MCF 10A (cell line): Measurements from ENCODE around the gene AKAP13. TPM values are rescaled to one million over a fixed set of nuclear protein-coding genes. Genes with fewer than 3 reads are reported as not detected.

Experiments
- BruUV-seq: library from RNA; stranded (reverse); fragments of 400-500 nt; replicated peaks from 2 replicates; lab custom pipeline; 2021; lab: Mats Ljungman, UMichigan
- CTCF ChIA-PET: fragments of 300-600 bp; sonication (Branson Sonifier 250); formaldehyde crosslinking; extraction: SDS; loops from one replicate; lab custom pipeline; 2021; ENCODE audit warnings: antibody characterized with exemption, inconsistent platforms; lab: Yijun Ruan, JAX
- POLR2A ChIA-PET: fragments of 300-600, 350-650 bp; sonication (Branson Sonifier 250); formaldehyde crosslinking; extraction: SDS; loops from one replicate; lab custom pipeline; 2020; ENCODE audit warnings: antibody characterized with exemption, inconsistent platforms; lab: Yijun Ruan, JAX
- DNase-seq: peaks from one replicate; pipeline ENCODE4 v3.0.0-alpha.2; 2018; ENCODE audit not compliant: unreplicated experiment
- H3K27ac Mint-ChIP-seq: one replicate; pipeline ENCODE4 v1.8.0; 2022; ENCODE audit warnings: mild to moderate bottlenecking, low read depth, mixed read lengths; ENCODE audit not compliant: unreplicated experiment
- H3K27me3 Mint-ChIP-seq: one replicate; pipeline ENCODE4 v1.8.0; 2022; ENCODE audit warnings: mixed read lengths; ENCODE audit not compliant: insufficient read depth, unreplicated experiment
- H3K36me3 Mint-ChIP-seq: one replicate; pipeline ENCODE4 v1.8.0; 2022; ENCODE audit warnings: mild to moderate bottlenecking, moderate library complexity, mixed read lengths; ENCODE audit not compliant: insufficient read depth, unreplicated experiment
- H3K4me1 Mint-ChIP-seq: one replicate; pipeline ENCODE4 v1.8.0; 2022; ENCODE audit warnings: mixed read lengths; ENCODE audit not compliant: insufficient read depth, unreplicated experiment
- H3K4me3 Mint-ChIP-seq: one replicate; pipeline ENCODE4 v1.8.0; 2022; ENCODE audit warnings: mild to moderate bottlenecking, moderate library complexity, mixed read lengths; ENCODE audit not compliant: unreplicated experiment
- H3K9me3 Mint-ChIP-seq: one replicate; pipeline ENCODE4 v1.8.0; 2022; ENCODE audit warnings: mixed read lengths; ENCODE audit not compliant: unreplicated experiment
- CTCF ChIP-seq: fragments of 200-600 bp; IDR thresholded peaks from one replicate; pipeline ENCODE4 v1.8.0; 2022; ENCODE audit warnings: antibody characterized with exemption, mild to moderate bottlenecking; ENCODE audit not compliant: unreplicated experiment
- intact Hi-C: fragments of 100-400 bp; cut with micrococcal nuclease; formaldehyde crosslinking; loops from 2 replicates; pipeline ENCODE4 v1.14.1; 2022
- total RNA-seq: library from RNA; stranded (reverse); gene quantifications from 2 replicates; pipeline ENCODE4 v1.2.3, GENCODE V29; 2022

Gene AKAP13
- total RNA-seq, 1 experiment from 2014 or later, result 65.7 TPM

- Mint-ChIP-seq H3K4me3 (no peak overlapping the region), H3K27me3 (no peaks in the 10 kb centered on the region), H3K9me3 (no peaks in the 10 kb centered on the region), H3K27ac (no peak overlapping the region), H3K4me1 (peaks cover 28% of the 10 kb centered on the region), H3K36me3 (peaks cover 32% of the 10 kb centered on the region)
- intact Hi-C loops, result no loop called here
- ChIA-PET CTCF (interaction anchor here (3.6 kb wide), 1 partner anchor 23 kb away, joined by 13 read pairs; no protein-coding TSS in a partner anchor), POLR2A (interaction anchor here (0.6 to 2.4 kb wide), 8 partner anchors 9 to 120 kb away, joined by 3 to 10 read pairs (median 4); partner anchors contain the start of gene AKAP13)
- DNase-seq, result peak; percentile 46
- no TSS peak for BruUV-seq
- TF ChIP-seq CTCF, result no peak
Measured at GRCh38 chr15:85389772-85390171, 9.4 kb downstream of the AKAP13 start.

- no peak for TF ChIP-seq CTCF
- H3K4me3 Mint-ChIP-seq, result no peak overlapping the region
- no peak for DNase-seq
- H3K4me1 Mint-ChIP-seq, result peaks cover 26% of the 10 kb centered on the region
- no peaks in the 10 kb centered on the region for H3K9me3 Mint-ChIP-seq
- ChIA-PET CTCF (interaction anchor here (0.7 to 1.4 kb wide), 2 partner anchors 15 to 21 kb away, joined by 3 to 4 read pairs; no protein-coding TSS in a partner anchor), POLR2A (interaction anchor here (0.8 to 6.2 kb wide), 7 partner anchors 10 to 23 kb away, joined by 3 to 41 read pairs (median 4); partner anchors contain the start of gene AKAP13)
- no TSS peak for BruUV-seq
- H3K27me3 Mint-ChIP-seq, result no peaks in the 10 kb centered on the region
- H3K36me3 Mint-ChIP-seq, result peaks cover 6% of the 10 kb centered on the region
- intact Hi-C loops, result no loop called here
- no peak overlapping the region for H3K27ac Mint-ChIP-seq
Measured at GRCh38 chr15:85393210-85393609, 12.8 kb downstream of the AKAP13 start.

GRCh38 chr15:85394554-85395333 lies 14.3 kb downstream of the AKAP13 start:
- ChIA-PET CTCF (no interaction called here), POLR2A (interaction anchor here (0.7 to 6.2 kb wide), 7 partner anchors 8 to 169 kb away, joined by 3 to 41 read pairs (median 3); no protein-coding TSS in a partner anchor)
- intact Hi-C loops, result no loop called here
- no peaks in the 10 kb centered on the region for H3K9me3 Mint-ChIP-seq
- TF ChIP-seq CTCF, result no peak
- no peaks in the 10 kb centered on the region for H3K27me3 Mint-ChIP-seq
- peaks cover 6% of the 10 kb centered on the region for H3K36me3 Mint-ChIP-seq
- no peak overlapping the region for H3K4me3 Mint-ChIP-seq
- DNase-seq, result no peak
- H3K27ac Mint-ChIP-seq, result no peak overlapping the region
- H3K4me1 Mint-ChIP-seq, result peaks cover 26% of the 10 kb centered on the region
- no TSS peak for BruUV-seq

- no peaks in the 10 kb centered on the region for H3K27me3 Mint-ChIP-seq
- peaks cover 6% of the 10 kb centered on the region for H3K36me3 Mint-ChIP-seq
- intact Hi-C loops, result no loop called here
- H3K27ac Mint-ChIP-seq, result no peak overlapping the region
- no peaks in the 10 kb centered on the region for H3K9me3 Mint-ChIP-seq
- no peak for TF ChIP-seq CTCF
- no peak overlapping the region for H3K4me3 Mint-ChIP-seq
- peaks cover 29% of the 10 kb centered on the region for H3K4me1 Mint-ChIP-seq
- BruUV-seq, result no TSS peak
- DNase-seq, result no peak
- CTCF ChIA-PET, result interaction anchor here (0.6 to 1.6 kb wide), 2 partner anchors 9 to 320 kb away, joined by 3 read pairs; no protein-coding TSS in a partner anchor
- POLR2A ChIA-PET, result interaction anchor here (0.6 to 6.2 kb wide), 5 partner anchors 13 to 50 kb away, joined by 3 to 41 read pairs (median 4); partner anchors contain the start of gene AKAP13
Measured at GRCh38 chr15:85396554-85396953, 16.2 kb downstream of the AKAP13 start.
